AG04450 (cell line): ENCODE measurements around the gene DHRS12. TPM values are rescaled to one million over a fixed set of nuclear protein-coding genes. Genes with fewer than 3 reads are reported as not detected.

ENCODE experiments used
- CTCF ChIA-PET: fragments of 300-600, 350-600 bp; formaldehyde crosslinking; extraction: SDS; loops from one replicate; lab custom pipeline; 2022; ENCODE audit warnings: antibody characterized with exemption, inconsistent platforms; lab: Charles Lee
- POLR2A ChIA-PET: fragments of 350-600 bp; formaldehyde crosslinking; extraction: SDS; loops from one replicate; lab custom pipeline; 2021; ENCODE audit warnings: antibody characterized with exemption, inconsistent platforms; lab: Yijun Ruan, JAX
- DNase-seq: peaks from one replicate; pipeline ENCODE4 v3.0.0-alpha.2; 2011; ENCODE audit warnings: low read depth, low spot score
- H3K27ac ChIP-seq: one replicate; pipeline ENCODE4 v1.5.1; 2012; ENCODE audit warnings: low read depth, low read length, control low read depth
- H3K27me3 ChIP-seq: one replicate; pipeline ENCODE4 v1.6.0; 2012; ENCODE audit warnings: low read length; ENCODE audit not compliant: control insufficient read depth, insufficient read depth
- H3K4me3 ChIP-seq: 2 replicates; pipeline ENCODE4 v1.5.1; 2011; ENCODE audit warnings: mild to moderate bottlenecking, low read depth, low read length, control low read depth
- H3K9me3 ChIP-seq: 2 replicates; pipeline ENCODE4 v1.5.1; 2012; ENCODE audit warnings: low read length; ENCODE audit not compliant: control insufficient read depth, insufficient read depth
- polyA plus RNA-seq: library from polyadenylated mRNA; depleted of rRNA; stranded (reverse); fragments of >200 nt; gene quantifications from 2 replicates; pipeline ENCODE4 v1.2.3, GENCODE V29; 2011
- TF ChIP-seq, protein P1 (sequence below): IDR thresholded peaks from 2 replicates; pipeline ENCODE4 v1.5.1; 2011; ENCODE audit warnings: low read depth, low read length, control low read depth, inconsistent platforms

DHRS12 gene
- polyA plus RNA-seq, 1 experiment: 3.7 TPM

DNA sequence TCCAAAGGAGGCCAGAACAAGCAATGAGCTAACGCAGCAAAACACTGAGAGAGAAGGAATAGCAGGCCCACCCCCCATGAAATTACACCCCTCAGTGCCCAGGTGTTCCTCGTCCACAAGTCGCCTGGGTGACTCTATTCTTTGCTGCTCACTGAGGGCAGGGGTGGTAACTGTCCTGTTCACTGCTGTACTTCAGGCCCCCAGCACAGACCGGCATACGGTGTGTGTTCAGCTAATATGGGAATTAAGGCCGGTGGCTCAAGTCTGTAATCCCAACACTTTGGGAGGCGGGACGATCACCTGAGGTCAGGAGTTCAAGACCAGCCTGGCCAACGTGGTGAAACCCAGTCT, 31.9 kb downstream of the DHRS12 start:
- CTCF ChIA-PET: interaction anchor here (1.8 kb wide), 1 partner anchor 337 kb away, joined by 6 read pairs; no protein-coding TSS in a partner anchor
- POLR2A ChIA-PET: interaction anchor here (1.0 kb wide), 1 partner anchor 319 kb away, joined by 4 read pairs; the partner anchor contains the start of gene INTS6

DNA sequence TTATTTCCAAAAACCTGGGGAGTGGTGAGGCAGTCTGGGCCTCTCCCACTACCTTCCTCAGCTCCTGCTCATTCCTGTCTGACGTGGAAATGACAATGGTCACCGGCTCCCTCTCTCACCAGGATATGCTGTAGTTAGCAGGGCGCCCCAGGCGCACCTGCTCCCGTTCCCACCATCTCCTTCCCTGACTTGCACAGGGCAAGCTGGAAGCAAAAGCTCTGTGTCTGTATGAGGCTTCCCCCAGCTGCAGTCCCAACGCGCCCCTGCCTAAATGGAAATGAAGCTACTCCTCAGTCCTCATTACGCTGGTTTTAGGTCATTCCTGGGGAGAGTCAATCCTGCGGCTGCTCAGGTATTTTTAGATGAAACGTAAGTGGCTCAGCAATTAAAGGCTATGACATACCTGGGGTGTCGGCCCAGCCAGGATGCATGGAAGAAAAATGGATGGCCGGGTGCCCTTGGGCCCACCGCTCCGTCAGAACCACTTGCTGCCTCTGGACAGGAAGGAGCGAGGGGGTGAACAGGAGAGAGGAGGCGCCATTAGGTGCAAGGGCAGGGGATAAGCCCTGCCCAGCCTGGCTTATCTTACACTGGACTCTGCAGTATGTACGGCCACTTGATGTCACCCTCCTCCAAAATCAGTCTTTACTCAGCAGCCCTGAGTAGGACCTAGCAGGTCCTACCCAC, 32.4 kb downstream of the DHRS12 start:
- no peaks in the 10 kb centered on the region; the same call in 1 of the 2 replicates for H3K9me3 ChIP-seq
- no peak overlapping the region for H3K4me3 ChIP-seq
- no peak overlapping the region for H3K27ac ChIP-seq
- ChIA-PET CTCF (interaction anchor here (1.8 kb wide), 1 partner anchor 337 kb away, joined by 6 read pairs; no protein-coding TSS in a partner anchor), POLR2A (interaction anchor here (1.0 kb wide), 1 partner anchor 319 kb away, joined by 4 read pairs; the partner anchor contains the start of gene INTS6)
- H3K27me3 ChIP-seq: no peaks in the 10 kb centered on the region
- TF ChIP-seq, protein P1, sequence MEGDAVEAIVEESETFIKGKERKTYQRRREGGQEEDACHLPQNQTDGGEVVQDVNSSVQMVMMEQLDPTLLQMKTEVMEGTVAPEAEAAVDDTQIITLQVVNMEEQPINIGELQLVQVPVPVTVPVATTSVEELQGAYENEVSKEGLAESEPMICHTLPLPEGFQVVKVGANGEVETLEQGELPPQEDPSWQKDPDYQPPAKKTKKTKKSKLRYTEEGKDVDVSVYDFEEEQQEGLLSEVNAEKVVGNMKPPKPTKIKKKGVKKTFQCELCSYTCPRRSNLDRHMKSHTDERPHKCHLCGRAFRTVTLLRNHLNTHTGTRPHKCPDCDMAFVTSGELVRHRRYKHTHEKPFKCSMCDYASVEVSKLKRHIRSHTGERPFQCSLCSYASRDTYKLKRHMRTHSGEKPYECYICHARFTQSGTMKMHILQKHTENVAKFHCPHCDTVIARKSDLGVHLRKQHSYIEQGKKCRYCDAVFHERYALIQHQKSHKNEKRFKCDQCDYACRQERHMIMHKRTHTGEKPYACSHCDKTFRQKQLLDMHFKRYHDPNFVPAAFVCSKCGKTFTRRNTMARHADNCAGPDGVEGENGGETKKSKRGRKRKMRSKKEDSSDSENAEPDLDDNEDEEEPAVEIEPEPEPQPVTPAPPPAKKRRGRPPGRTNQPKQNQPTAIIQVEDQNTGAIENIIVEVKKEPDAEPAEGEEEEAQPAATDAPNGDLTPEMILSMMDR: no peak
- no peak for DNase-seq

More for the DNA sequence above, 31.9 kb downstream of the DHRS12 start:
- Histone ChIP-seq H3K4me3 (no peak overlapping the region), H3K9me3 (no peaks in the 10 kb centered on the region; the same call in 1 of the 2 replicates), H3K27me3 (no peaks in the 10 kb centered on the region), H3K27ac (no peak overlapping the region)
- DNase-seq: no peak
- TF ChIP-seq, protein P1: no peak

DNA sequence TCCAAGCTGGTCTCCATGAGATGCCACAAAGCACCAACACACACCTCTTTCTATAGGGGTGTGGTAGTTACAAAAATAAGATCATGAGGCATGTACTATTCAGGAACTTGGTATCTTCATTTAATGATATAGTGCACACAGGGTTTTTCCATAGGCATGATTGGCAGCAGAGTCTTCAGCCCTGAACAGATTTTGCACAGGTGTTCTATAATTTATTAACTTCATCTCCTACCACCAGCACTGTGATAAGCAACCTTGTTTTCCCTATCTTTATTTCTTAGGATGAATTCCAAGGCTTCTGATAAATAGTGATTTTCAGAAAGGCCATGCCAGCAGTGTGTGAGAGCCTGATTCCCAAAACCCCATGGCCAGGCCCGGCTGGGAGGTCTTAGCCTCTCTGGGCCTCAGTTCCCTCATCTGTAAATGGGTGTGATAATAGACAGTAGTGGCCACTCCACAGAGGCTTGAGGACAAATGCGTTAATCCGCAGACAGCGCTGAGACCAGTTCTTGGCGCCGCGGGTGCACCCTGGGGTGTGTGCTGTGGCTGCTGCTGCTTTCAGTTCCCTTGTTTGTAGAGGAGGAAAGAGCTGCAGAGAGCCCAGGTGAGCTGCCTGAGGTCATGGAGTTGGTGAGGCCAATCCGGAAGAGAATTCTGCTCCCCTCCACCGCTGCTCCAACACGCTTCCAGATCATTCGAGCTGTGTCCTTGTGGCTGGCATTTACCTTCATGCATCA, 33.1 kb downstream of the DHRS12 start:
- TF ChIP-seq, protein P1: no peak
- POLR2A ChIA-PET: no interaction called here
- H3K27me3 ChIP-seq: no peaks in the 10 kb centered on the region
- H3K27ac ChIP-seq: no peak overlapping the region
- CTCF ChIA-PET: interaction anchor here (1.8 kb wide), 1 partner anchor 336 kb away, joined by 6 read pairs; no protein-coding TSS in a partner anchor
- no peak for DNase-seq
- no peaks in the 10 kb centered on the region; the same call in 1 of the 2 replicates for H3K9me3 ChIP-seq
- H3K4me3 ChIP-seq: no peak overlapping the region

DNA sequence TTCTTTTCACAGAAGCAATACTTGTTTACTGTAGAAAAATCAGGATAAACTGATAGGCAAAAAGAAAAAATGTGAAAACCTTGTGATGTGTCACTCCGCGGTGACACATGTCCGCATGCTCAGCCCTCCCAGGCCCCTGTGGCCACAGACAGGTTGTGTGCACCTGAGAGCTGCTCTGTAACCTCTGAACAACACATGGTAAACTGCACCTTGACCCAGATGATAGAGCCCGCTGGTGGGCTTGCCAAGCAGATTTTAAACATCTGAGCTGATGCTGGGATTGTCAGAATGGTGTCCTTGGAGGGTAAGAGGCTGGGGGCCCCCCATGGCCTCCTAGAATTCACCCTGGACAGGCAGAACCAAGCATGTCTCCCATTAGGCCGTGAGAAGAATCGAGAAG, 33.8 kb downstream of the DHRS12 start:
- ChIA-PET CTCF (no interaction called here), POLR2A (no interaction called here)
- Histone ChIP-seq H3K4me3 (no peak overlapping the region), H3K27ac (no peak overlapping the region), H3K9me3 (no peaks in the 10 kb centered on the region; the same call in 1 of the 2 replicates), H3K27me3 (no peaks in the 10 kb centered on the region)
- DNase-seq: no peak
- TF ChIP-seq, protein P1: no peak
